ENCODE data around the gene RETREG2.
A peak's percentile ranks its signal among the peaks of the same experiment; 100 is the strongest.

The RETREG2 gene

GRCh38 chr2:219133976-219134375 is 44.1 kb upstream of the RETREG2 start:
- H3K9me3 Mint-ChIP-seq = no peaks in the 10 kb centered on the region
- no peaks in the 10 kb centered on the region for H3K27me3 Mint-ChIP-seq (ENCODE audit: low read depth)
- TF ChIP-seq CTCF (IDR thresholded peaks at IDR 0.05; ENCODE audit: unreplicated experiment in 3 of 3) = no peak
- H3K27ac Mint-ChIP-seq = no peak overlapping the region
- no peaks in the 10 kb centered on the region for H3K4me1 Mint-ChIP-seq
- H3K36me3 Mint-ChIP-seq (ENCODE audit: low read depth) = peaks cover 11% of the 10 kb centered on the region
- no peak overlapping the region for H3K4me3 Mint-ChIP-seq

GRCh38 chr2:219140722-219141121 is 37.4 kb upstream of the RETREG2 start:
- no peaks in the 10 kb centered on the region for H3K4me1 Mint-ChIP-seq

GRCh38 chr2:219142329-219142728 is 35.7 kb upstream of the RETREG2 start:
- Mint-ChIP-seq H3K4me3 (no peak overlapping the region), H3K27ac (no peak overlapping the region), H3K9me3 (no peaks in the 10 kb centered on the region), H3K36me3 (ENCODE audit: low read depth) (peaks cover 49% of the 10 kb centered on the region), H3K4me1 (no peaks in the 10 kb centered on the region), H3K27me3 (ENCODE audit: low read depth) (no peaks in the 10 kb centered on the region)
- no peak for TF ChIP-seq CTCF (IDR thresholded peaks at IDR 0.05; ENCODE audit: unreplicated experiment in 3 of 3)

More at GRCh38 chr2:219140722-219141121, 37.4 kb upstream of the RETREG2 start:
- Mint-ChIP-seq H3K27me3 (ENCODE audit: low read depth) (no peaks in the 10 kb centered on the region), H3K4me3 (no peak overlapping the region), H3K27ac (no peak overlapping the region), H3K9me3 (no peaks in the 10 kb centered on the region), H3K36me3 (ENCODE audit: low read depth) (peaks cover 39% of the 10 kb centered on the region)
- no peak for TF ChIP-seq CTCF (IDR thresholded peaks at IDR 0.05; ENCODE audit: unreplicated experiment in 3 of 3)

GRCh38 chr2:219149667-219150066 is 28.4 kb upstream of the RETREG2 start:
- no peak for TF ChIP-seq CTCF (IDR thresholded peaks at IDR 0.05; ENCODE audit: unreplicated experiment in 3 of 3)
- Mint-ChIP-seq H3K36me3 (ENCODE audit: low read depth) (peaks cover 19% of the 10 kb centered on the region), H3K9me3 (no peaks in the 10 kb centered on the region), H3K4me3 (no peak overlapping the region), H3K27ac (no peak overlapping the region), H3K27me3 (ENCODE audit: low read depth) (no peaks in the 10 kb centered on the region), H3K4me1 (no peaks in the 10 kb centered on the region)

- peak; percentile 67 to 74 (median 69) for TF ChIP-seq CTCF (IDR thresholded peaks at IDR 0.05; ENCODE audit: unreplicated experiment in 3 of 3)
- H3K36me3 Mint-ChIP-seq (ENCODE audit: low read depth) = peaks cover 19% of the 10 kb centered on the region
- no peak overlapping the region for H3K4me3 Mint-ChIP-seq
- peaks cover 7% of the 10 kb centered on the region for H3K4me1 Mint-ChIP-seq
- no peaks in the 10 kb centered on the region for H3K27me3 Mint-ChIP-seq (ENCODE audit: low read depth)
- H3K27ac Mint-ChIP-seq = no peak overlapping the region
- H3K9me3 Mint-ChIP-seq = no peaks in the 10 kb centered on the region
These were observed 22.9 kb upstream of the RETREG2 start for GRCh38 chr2:219155054-219155644.

GRCh38 chr2:219157396-219157795 is 20.7 kb upstream of the RETREG2 start:
- H3K4me1 Mint-ChIP-seq = peaks cover 17% of the 10 kb centered on the region
- H3K4me3 Mint-ChIP-seq = peak overlapping the region in 1 of 3 experiments; percentile 48
- no peaks in the 10 kb centered on the region for H3K9me3 Mint-ChIP-seq
- H3K27me3 Mint-ChIP-seq (ENCODE audit: low read depth) = no peaks in the 10 kb centered on the region
- no peak for TF ChIP-seq CTCF (IDR thresholded peaks at IDR 0.05; ENCODE audit: unreplicated experiment in 3 of 3)
- H3K27ac Mint-ChIP-seq = no peak overlapping the region
- H3K36me3 Mint-ChIP-seq (ENCODE audit: low read depth) = peaks cover 19% of the 10 kb centered on the region

All from nephron (organoid).